ENCODE measurements around the gene FBXL7. TPM values are rescaled to one million over a fixed set of nuclear protein-coding genes. Genes with fewer than 3 reads are reported as not detected.
A peak's percentile ranks its signal among the peaks of the same experiment; 100 is the strongest.

FBXL7 gene
- total RNA-seq, 2 donors from 2014 or later = 21.1 to 31.7 TPM

GRCh38 chr5:15821506-15821905 is 321.5 kb downstream of the FBXL7 start:
- no peak for ATAC-seq (ENCODE audit: insufficient number of reproducible peaks, low FRiP score, low read depth)
- Histone ChIP-seq H3K4me3 (no peak overlapping the region), H3K9me3 (no peaks in the 10 kb centered on the region), H3K4me1 (ENCODE audit: control insufficient read depth in 1 of 2, low read depth in 2 of 2) (peaks cover 5 to 18% of the 10 kb centered on the region in 2 donors), H3K27ac (no peak overlapping the region), H3K36me3 (no peaks in the 10 kb centered on the region), H3K27me3 (replicated peaks; ENCODE audit: insufficient read depth) (no peaks in the 10 kb centered on the region)
- DNase-seq (ENCODE audit: low spot score) = no peak
- TF ChIP-seq CTCF (IDR thresholded peaks at IDR 0.05) = no peak

DNA sequence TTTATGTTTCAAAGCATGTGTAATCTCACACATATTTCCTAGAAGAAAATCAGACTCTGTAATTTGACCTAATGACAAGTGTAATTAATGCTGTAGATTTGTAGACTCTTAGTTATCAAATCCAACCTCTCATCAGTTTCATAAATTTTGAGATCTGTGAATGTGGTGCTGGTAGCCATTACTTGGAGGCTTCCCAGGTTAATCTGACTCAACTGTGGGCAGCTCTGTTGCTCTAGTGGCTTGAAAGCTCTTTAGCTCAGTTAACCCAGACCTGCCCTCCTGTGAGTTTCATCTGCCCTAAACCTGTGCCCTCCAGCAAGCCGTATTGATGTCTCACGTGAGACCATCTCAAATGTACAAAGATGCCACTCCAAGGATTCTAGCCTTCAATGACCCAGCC is 323.4 kb downstream of the FBXL7 start:
- H3K27me3 ChIP-seq (replicated peaks; ENCODE audit: insufficient read depth) = no peaks in the 10 kb centered on the region
- peak overlapping the region in 1 of 2 donors; percentile 22 for H3K27ac ChIP-seq
- H3K36me3 ChIP-seq = no peaks in the 10 kb centered on the region
- no peaks in the 10 kb centered on the region for H3K9me3 ChIP-seq
- DNase-seq (ENCODE audit: low spot score) (no peak), ATAC-seq (ENCODE audit: insufficient number of reproducible peaks, low FRiP score, low read depth) (no peak)
- no peak overlapping the region for H3K4me3 ChIP-seq
- no peak for TF ChIP-seq CTCF (IDR thresholded peaks at IDR 0.05)
- H3K4me1 ChIP-seq (ENCODE audit: control insufficient read depth in 1 of 2, low read depth in 2 of 2) = peaks cover 9 to 27% of the 10 kb centered on the region in 2 donors

DNA sequence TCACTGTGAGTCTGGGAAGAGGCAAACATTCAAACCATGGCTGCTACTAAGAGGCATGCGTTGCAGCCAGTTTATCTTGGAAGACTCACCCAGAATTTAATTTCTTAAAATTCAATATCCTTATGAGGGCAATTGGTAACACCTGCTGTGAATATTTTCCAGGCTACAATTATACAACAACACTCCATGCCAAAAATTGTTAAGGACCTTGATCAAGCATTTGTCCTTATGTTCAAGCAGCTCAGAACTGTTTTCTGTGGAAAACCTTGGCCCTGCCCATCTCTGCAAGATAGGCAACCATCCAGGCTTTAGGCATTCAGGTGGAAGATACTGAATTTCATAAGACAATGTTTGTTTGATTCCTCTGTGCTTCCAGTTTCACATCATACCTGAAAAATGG is 327.8 kb downstream of the FBXL7 start:
- Histone ChIP-seq H3K4me3 (no peak overlapping the region), H3K36me3 (no peaks in the 10 kb centered on the region), H3K4me1 (ENCODE audit: control insufficient read depth in 1 of 2, low read depth in 2 of 2) (peaks cover 10 to 30% of the 10 kb centered on the region in 2 donors), H3K9me3 (no peaks in the 10 kb centered on the region), H3K27me3 (replicated peaks; ENCODE audit: insufficient read depth) (no peaks in the 10 kb centered on the region), H3K27ac (no peak overlapping the region)
- DNase-seq (ENCODE audit: low spot score) (no peak), ATAC-seq (ENCODE audit: insufficient number of reproducible peaks, low FRiP score, low read depth) (no peak)
- TF ChIP-seq CTCF (IDR thresholded peaks at IDR 0.05) = no peak

- H3K27ac ChIP-seq = no peak overlapping the region
- no peaks in the 10 kb centered on the region for H3K9me3 ChIP-seq
- TF ChIP-seq CTCF (IDR thresholded peaks at IDR 0.05) = no peak
- H3K4me3 ChIP-seq = no peak overlapping the region
- DNase-seq (ENCODE audit: low spot score) (no peak), ATAC-seq (ENCODE audit: insufficient number of reproducible peaks, low FRiP score, low read depth) (no peak)
- H3K27me3 ChIP-seq (replicated peaks; ENCODE audit: insufficient read depth) = no peaks in the 10 kb centered on the region
- peaks cover 8 to 24% of the 10 kb centered on the region in 2 donors for H3K4me1 ChIP-seq (ENCODE audit: control insufficient read depth in 1 of 2, low read depth in 2 of 2)
- H3K36me3 ChIP-seq = no peaks in the 10 kb centered on the region
These were observed 331.4 kb downstream of the FBXL7 start for GRCh38 chr5:15831408-15831807.

DNA sequence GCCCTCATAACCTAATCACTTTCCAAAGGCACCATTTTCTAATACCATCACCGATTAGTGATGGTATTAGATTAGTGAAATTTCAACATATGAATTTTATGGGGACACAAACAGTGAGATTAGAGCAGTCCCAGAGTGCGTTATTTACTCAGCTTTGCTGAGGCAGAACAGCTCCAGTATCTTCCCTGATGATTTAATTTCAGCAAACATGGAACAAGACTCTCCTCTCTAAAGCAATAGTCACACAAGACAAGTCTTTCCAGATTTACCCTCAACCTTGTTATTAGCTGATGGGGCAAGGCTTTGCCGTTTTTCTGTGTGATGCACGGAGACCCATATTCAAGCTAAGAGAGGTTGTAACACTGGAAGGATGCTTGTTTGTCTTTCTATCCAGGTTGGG is 333.4 kb downstream of the FBXL7 start:
- Histone ChIP-seq H3K36me3 (no peaks in the 10 kb centered on the region), H3K27ac (no peak overlapping the region), H3K4me1 (ENCODE audit: control insufficient read depth in 1 of 2, low read depth in 2 of 2) (peaks cover 4 to 29% of the 10 kb centered on the region in 2 donors), H3K4me3 (no peak overlapping the region), H3K27me3 (replicated peaks; ENCODE audit: insufficient read depth) (no peaks in the 10 kb centered on the region), H3K9me3 (no peaks in the 10 kb centered on the region)
- DNase-seq (ENCODE audit: low spot score) (no peak), ATAC-seq (ENCODE audit: insufficient number of reproducible peaks, low FRiP score, low read depth) (no peak)
- TF ChIP-seq CTCF (IDR thresholded peaks at IDR 0.05) = no peak

Measured in thoracic aorta (tissue), 2 donors.